Measurements from ENCODE around the gene PLB1. TPM values are rescaled to one million over a fixed set of nuclear protein-coding genes. Genes with fewer than 3 reads are reported as not detected.
A peak's percentile ranks its signal among the peaks of the same experiment; 100 is the strongest.

PLB1 gene
- 10 to 100 TPM in 2 of 4 donors, 1 to 10 TPM in 2; 3.0 to 14.5 (median 10.5) TPM for total RNA-seq

GRCh38 chr2:28495551-28496250, at the start of gene PLB1:
PLB1 (plus strand) TSS chr2:28496060; CDS start chr2:28496115, 55 bp downstream.
- Histone ChIP-seq H3K27me3 (no peaks in the 10 kb centered on the region), H3K27ac (no peak within 1 kb of the TSS), H3K9me3 (no peaks in the 10 kb centered on the region), H3K4me1 (no peaks in the 10 kb centered on the region), H3K4me3 (no peak within 1 kb of the TSS), H3K36me3 (no peaks in the 10 kb centered on the region)
- 74 to 80% methylated on average over 1 to 5 of the region's 14 CpGs for WGBS, 2 donors (ENCODE audit: low coverage in 1 of 2)
- ATAC-seq = no peak
- TF ChIP-seq CTCF (IDR thresholded peaks at IDR 0.05) = no peak
- TF ChIP-seq POLR2AphosphoS5 (IDR thresholded peaks at IDR 0.05) = no peak
- no peak for TF ChIP-seq POLR2A (IDR thresholded peaks at IDR 0.05)
- no peak for TF ChIP-seq EP300 (IDR thresholded peaks at IDR 0.05)

GRCh38 chr2:28446531-28446930, 49.3 kb upstream of the PLB1 start:
- no peaks in the 10 kb centered on the region for H3K9me3 ChIP-seq
- no peaks in the 10 kb centered on the region for H3K36me3 ChIP-seq
- no peak overlapping the region for H3K27ac ChIP-seq
- no peak for ATAC-seq
- TF ChIP-seq POLR2AphosphoS5 (IDR thresholded peaks at IDR 0.05) (no peak), EP300 (IDR thresholded peaks at IDR 0.05) (no peak), CTCF (IDR thresholded peaks at IDR 0.05) (no peak), POLR2A (IDR thresholded peaks at IDR 0.05) (no peak)
- H3K27me3 ChIP-seq = no peaks in the 10 kb centered on the region
- H3K4me1 ChIP-seq = no peaks in the 10 kb centered on the region
- H3K4me3 ChIP-seq = no peak overlapping the region

- TF ChIP-seq EP300 (IDR thresholded peaks at IDR 0.05) (no peak), POLR2AphosphoS5 (IDR thresholded peaks at IDR 0.05) (no peak), CTCF (IDR thresholded peaks at IDR 0.05) (no peak), POLR2A (IDR thresholded peaks at IDR 0.05) (no peak)
- H3K27me3 ChIP-seq = no peaks in the 10 kb centered on the region
- no peaks in the 10 kb centered on the region for H3K36me3 ChIP-seq
- no peaks in the 10 kb centered on the region for H3K9me3 ChIP-seq
- H3K27ac ChIP-seq = no peak overlapping the region
- no peak overlapping the region for H3K4me3 ChIP-seq
- ATAC-seq = no peak
- H3K4me1 ChIP-seq = no peaks in the 10 kb centered on the region
- WGBS, 2 donors (ENCODE audit: low coverage in 1 of 2) = 50 to 78% methylated on average over 1 of the region's 3 CpGs
Observed at GRCh38 chr2:28447086-28447485, 48.8 kb upstream of the PLB1 start.

- TF ChIP-seq POLR2A (IDR thresholded peaks at IDR 0.05) (no peak), CTCF (IDR thresholded peaks at IDR 0.05) (no peak), EP300 (IDR thresholded peaks at IDR 0.05) (no peak), POLR2AphosphoS5 (IDR thresholded peaks at IDR 0.05) (no peak)
- H3K4me3 ChIP-seq = no peak overlapping the region
- peak overlapping the region in 2 of 4 donors; percentile 21 to 22 for H3K27ac ChIP-seq
- no peaks in the 10 kb centered on the region for H3K4me1 ChIP-seq
- peak; percentile 46 for ATAC-seq
- WGBS, 2 donors (ENCODE audit: low coverage in 1 of 2) = 55 to 63% methylated on average over 4 of the region's 8 CpGs
- H3K27me3 ChIP-seq = no peaks in the 10 kb centered on the region
- no peaks in the 10 kb centered on the region for H3K9me3 ChIP-seq
- no peaks in the 10 kb centered on the region for H3K36me3 ChIP-seq
Observed at GRCh38 chr2:28447943-28448792, 47.7 kb upstream of the PLB1 start.
